Measurements from ENCODE around the gene PEX13. TPM values are rescaled to one million over a fixed set of nuclear protein-coding genes. Genes with fewer than 3 reads are reported as not detected.
A peak's percentile ranks its signal among the peaks of the same experiment; 100 is the strongest.

PEX13 gene
- total RNA-seq, 2 donors from 2014 or later, result 16.0 to 18.9 TPM

DNA sequence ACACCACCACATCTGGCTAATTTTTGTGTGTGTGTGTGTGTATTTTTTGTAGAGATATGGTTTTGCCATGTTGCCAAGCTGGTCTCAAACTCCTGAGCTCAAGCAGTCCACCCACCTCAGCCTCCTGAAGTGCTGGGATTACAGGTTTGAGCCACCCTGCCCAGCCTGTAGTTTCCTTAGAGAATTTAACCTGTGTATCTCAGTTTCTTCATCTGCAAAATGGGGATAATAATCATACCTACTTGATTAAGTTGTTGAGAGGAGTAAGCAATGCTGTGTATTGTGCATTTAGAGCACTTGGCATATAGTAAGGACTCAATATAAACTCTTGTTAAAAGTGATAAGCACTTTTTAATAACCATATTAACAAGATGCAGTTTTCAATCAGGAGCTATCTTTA, 41.9 kb downstream of the PEX13 start:
- H3K27me3 ChIP-seq, result no peaks in the 10 kb centered on the region
- no peak overlapping the region for H3K27ac ChIP-seq
- no peaks in the 10 kb centered on the region for H3K36me3 ChIP-seq
- no peak for DNase-seq (ENCODE audit: low spot score)
- no peaks in the 10 kb centered on the region for H3K9me3 ChIP-seq
- H3K4me3 ChIP-seq, result no peak overlapping the region
- TF ChIP-seq, protein P1, sequence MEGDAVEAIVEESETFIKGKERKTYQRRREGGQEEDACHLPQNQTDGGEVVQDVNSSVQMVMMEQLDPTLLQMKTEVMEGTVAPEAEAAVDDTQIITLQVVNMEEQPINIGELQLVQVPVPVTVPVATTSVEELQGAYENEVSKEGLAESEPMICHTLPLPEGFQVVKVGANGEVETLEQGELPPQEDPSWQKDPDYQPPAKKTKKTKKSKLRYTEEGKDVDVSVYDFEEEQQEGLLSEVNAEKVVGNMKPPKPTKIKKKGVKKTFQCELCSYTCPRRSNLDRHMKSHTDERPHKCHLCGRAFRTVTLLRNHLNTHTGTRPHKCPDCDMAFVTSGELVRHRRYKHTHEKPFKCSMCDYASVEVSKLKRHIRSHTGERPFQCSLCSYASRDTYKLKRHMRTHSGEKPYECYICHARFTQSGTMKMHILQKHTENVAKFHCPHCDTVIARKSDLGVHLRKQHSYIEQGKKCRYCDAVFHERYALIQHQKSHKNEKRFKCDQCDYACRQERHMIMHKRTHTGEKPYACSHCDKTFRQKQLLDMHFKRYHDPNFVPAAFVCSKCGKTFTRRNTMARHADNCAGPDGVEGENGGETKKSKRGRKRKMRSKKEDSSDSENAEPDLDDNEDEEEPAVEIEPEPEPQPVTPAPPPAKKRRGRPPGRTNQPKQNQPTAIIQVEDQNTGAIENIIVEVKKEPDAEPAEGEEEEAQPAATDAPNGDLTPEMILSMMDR (IDR thresholded peaks at IDR 0.05), result no peak
- peaks cover 0 to 5% of the 10 kb centered on the region in 2 donors for H3K4me1 ChIP-seq

DNA sequence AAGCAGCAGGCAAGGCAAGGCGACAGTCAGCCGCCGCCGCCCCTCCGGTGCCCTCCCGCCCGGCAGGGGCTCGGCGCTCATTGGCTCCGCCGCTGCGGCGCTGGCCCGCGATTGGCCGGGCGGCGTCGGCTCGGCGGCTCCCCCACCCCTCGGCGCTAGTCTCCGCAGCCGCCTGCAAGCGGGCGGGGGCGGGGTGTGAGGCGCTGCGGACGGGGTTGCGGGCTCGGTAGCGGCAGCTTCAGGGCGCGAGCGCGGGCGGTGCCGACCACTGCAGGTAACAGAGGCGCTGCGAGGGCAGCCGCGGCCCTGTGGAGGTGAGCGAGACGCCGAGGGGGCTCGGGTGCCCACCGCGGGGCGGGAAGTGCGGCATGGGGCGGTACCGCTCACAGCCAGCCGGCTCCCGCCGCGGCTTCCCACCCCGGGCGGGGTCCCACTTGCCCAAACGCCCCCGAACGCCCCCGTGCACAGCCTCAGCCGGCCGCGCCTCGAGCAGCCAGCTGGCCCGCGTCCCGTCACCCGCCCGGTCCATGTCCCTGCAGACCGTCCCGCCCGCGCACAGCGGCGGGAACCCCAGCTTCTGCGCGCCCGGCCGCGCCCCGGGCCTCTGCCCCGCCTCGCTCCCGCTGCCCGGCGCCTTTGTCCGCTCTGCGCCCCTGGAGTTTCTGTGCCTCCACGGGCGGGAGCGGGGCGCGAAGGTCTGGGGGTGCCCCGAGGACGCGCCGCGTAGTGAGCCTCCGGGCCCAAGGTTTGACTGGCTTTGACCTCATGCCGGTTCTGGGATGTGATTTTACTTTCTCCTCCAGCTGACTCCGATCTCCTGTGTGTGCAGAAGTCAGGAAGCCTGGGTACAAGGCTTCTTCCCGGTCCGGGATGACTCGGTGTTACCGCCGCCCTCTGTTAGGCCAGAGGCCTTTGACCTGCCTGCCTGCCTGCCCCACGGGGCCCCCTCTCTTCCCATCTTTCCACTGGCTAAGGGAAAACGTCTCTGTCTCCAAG, 48.5 kb downstream of the PEX13 start, which contains the start of gene SANBR:
Gene SANBR, plus strand, starts transcription at position 158 of the 996 bp plus-strand sequence. CDS start 4,480 bp downstream, outside the sequence.
- DNase-seq (ENCODE audit: low spot score), result peak; percentile 89
- peak within 1 kb of the TSS; percentile 85 to 97 for H3K4me3 ChIP-seq
- H3K27ac ChIP-seq, result peak within 1 kb of the TSS; percentile 82
- TF ChIP-seq, protein P1 (IDR thresholded peaks at IDR 0.05), result no peak
- no peaks in the 10 kb centered on the region for H3K9me3 ChIP-seq
- H3K27me3 ChIP-seq, result no peaks in the 10 kb centered on the region
- H3K36me3 ChIP-seq, result no peaks in the 10 kb centered on the region
- peaks cover 0 to 6% of the 10 kb centered on the region in 2 donors for H3K4me1 ChIP-seq

DNA sequence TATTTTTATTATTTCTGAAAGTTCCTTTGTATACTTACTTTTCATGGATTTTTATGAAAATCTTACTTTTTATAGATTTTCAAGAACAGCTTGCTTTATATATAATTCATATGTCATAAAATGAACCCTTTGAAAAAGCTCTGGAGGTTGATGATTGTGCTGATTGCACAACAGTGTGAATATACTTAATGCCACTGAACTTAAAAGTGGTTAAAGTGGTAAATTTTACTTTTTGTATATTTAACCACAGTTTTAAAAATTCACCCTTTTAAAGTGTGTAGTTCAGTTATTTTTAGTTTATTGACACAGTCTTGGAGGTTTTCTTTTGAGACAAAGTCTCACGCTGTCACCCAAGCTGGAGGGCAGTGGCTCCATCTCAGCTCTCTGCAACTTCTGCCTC, 56.6 kb downstream of the PEX13 start:
- H3K36me3 ChIP-seq, result peaks cover 10% of the 10 kb centered on the region
- H3K9me3 ChIP-seq, result no peaks in the 10 kb centered on the region
- H3K27ac ChIP-seq, result no peak overlapping the region
- H3K4me1 ChIP-seq, result no peaks in the 10 kb centered on the region
- DNase-seq (ENCODE audit: low spot score), result no peak
- H3K4me3 ChIP-seq, result no peak overlapping the region
- no peaks in the 10 kb centered on the region for H3K27me3 ChIP-seq
- TF ChIP-seq, protein P1 (IDR thresholded peaks at IDR 0.05), result no peak

DNA sequence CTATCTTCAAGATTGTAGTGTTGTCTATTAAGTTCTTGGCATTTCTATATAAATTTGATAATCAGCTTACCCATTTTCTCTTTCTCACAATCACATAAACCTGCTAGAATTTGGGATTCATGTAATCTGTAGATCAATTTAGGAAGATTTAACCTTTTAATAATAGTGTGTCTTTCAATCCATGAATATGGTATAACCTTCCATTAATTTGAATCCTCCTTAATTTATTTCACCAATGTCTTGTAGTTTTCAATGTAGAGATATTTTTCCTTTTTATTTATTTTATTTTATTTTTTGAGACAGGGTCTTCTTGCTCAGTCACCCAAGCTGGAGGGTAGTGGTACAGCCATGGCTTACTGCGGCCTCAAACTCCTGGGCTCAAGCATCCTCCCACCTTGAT, 68.4 kb downstream of the PEX13 start:
- Histone ChIP-seq H3K36me3 (peaks cover 24% of the 10 kb centered on the region), H3K4me3 (no peak overlapping the region)
- TF ChIP-seq, protein P1 (IDR thresholded peaks at IDR 0.05), result no peak

DNA sequence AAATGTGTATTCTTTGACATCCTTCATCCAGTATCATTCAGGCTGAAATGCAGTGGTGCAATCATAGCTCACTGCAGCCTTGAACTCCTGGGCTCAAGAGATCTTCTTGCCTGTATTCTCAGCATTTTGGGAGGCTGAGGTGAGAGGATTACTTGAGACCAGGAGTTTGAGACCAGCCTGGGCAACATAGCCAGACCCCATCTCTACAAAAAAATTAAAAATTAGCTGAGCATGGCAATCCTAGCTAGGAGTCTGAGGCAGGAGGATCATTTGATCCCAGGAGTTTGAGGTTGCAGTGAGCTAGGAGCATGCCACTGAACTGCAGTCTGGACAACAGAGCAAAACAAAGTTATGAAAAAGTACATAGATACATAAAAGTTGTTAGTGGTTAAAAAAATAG, 72.3 kb downstream of the PEX13 start:
- H3K27me3 ChIP-seq, result no peaks in the 10 kb centered on the region
- no peak overlapping the region for H3K27ac ChIP-seq
- no peaks in the 10 kb centered on the region for H3K9me3 ChIP-seq
- H3K4me1 ChIP-seq, result no peaks in the 10 kb centered on the region
- TF ChIP-seq, protein P1 (IDR thresholded peaks at IDR 0.05), result no peak
- H3K36me3 ChIP-seq, result peaks cover 24% of the 10 kb centered on the region
- no peak for DNase-seq (ENCODE audit: low spot score)
- H3K4me3 ChIP-seq, result no peak overlapping the region

More for the DNA sequence above, 68.4 kb downstream of the PEX13 start:
- no peak for DNase-seq (ENCODE audit: low spot score)
- Histone ChIP-seq H3K4me1 (no peaks in the 10 kb centered on the region), H3K9me3 (no peaks in the 10 kb centered on the region), H3K27me3 (no peaks in the 10 kb centered on the region), H3K27ac (no peak overlapping the region)

Data from right atrium auricular region (tissue), 2 donors.